Measurements from ENCODE around the gene CORO1C.

- no peak for TF ChIP-seq CTCF (IDR thresholded peaks at IDR 0.05; ENCODE audit: low read depth, low read length, missing input control)
- TF ChIP-seq REST (IDR thresholded peaks at IDR 0.05) = no peak
- TF ChIP-seq HNF4G (IDR thresholded peaks at IDR 0.05) = no peak
- TF ChIP-seq TAF1 (conservative IDR thresholded peaks at IDR 0.05) = no peak
These were observed 19.7 kb downstream of the CORO1C start for GRCh38 chr12:108711489-108712164.

All from liver (tissue), 3 donors.